ENCODE measurements around the gene PRDM16.

PRDM16 gene

DNA sequence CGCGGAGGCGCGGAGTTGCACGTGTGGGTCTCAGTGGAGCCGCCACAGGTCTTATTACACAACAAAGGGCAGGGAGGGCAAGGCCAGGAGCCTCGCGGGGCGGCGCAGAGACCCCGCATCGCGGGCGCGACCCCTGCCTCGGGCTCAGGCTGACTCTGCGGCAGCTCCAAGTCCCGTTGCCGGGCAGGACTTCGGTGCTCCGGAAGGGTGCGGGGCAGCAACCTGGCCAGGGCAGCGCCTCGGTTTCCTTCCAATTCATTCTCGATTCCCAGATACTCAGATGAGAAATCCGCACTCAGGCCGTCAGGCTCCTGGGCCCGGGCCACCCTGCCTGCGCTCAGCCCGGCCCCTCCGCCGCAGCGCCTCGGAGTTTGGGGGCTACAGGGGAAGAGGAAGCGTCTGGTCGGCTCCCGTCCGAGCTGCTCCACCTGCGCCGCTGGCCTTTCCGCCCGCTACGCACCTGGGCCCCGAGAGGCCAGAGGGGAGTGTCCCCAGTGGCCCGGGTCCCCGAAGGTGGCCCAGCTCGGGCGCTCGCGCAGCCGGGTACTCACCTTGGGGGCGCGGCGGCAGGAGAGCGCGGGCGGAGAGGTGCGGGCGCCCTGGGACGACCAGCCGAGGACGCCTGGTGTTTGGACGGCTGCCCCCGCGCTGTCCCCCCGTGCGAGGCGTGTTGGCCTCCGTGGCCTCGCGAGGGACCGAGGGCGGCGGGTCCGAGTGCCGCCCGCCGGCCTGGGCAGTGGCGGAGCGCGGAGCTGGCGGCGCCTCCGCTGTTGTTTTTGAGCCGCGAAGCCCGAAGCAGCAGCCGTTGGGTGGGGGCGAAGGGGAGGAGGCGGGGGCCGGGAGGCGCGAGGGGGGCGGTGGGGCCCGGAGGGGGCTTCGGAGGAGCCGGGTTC is 1.1 kb upstream of the PRDM16 start:
- DNase-seq (ENCODE audit: low read depth in 2 of 3, low spot score in 2 of 3): no peak

DNA sequence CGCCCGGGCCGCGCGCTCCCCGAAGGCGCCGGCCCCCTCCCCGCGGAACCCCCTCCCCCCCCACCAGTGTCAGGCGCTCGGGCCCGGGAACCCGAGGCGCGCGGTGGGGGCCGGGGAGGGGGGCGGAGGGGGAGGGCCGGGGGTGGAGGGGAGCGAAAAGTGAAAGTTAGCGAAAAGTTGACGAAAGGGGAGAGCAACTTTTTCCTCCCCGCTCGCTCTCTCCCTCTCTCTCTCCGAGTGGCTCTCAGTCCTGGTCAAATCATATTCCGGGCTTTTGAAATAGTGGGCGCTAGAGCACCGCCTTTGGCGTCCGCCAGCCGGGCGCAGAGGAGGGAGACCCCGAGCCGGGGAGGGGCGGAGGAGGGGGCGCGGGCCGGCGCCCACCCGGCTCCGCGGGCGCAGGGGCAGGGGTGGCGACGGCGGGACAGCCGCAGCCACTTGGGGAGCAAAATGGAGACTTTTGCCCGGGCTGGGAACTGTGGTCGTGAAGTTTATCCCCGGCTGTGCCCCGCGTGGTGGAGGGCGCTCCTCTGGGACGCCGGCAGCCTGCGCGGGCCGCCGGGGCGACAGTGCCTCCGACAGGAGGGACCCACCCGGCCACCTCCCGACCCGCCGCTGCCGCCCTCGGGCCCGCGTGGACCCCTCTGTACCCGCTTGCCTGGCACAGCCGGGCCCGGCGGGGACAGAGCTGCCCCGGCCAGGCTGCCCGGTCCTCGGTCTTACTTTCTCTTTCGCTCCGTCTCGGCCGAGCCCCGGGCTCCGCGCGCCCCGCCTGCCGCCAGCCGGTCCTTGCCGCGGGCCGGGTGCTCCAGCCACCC is 697 bp downstream of the PRDM16 start:
- no peak for DNase-seq (ENCODE audit: low read depth in 2 of 3, low spot score in 2 of 3)

DNA sequence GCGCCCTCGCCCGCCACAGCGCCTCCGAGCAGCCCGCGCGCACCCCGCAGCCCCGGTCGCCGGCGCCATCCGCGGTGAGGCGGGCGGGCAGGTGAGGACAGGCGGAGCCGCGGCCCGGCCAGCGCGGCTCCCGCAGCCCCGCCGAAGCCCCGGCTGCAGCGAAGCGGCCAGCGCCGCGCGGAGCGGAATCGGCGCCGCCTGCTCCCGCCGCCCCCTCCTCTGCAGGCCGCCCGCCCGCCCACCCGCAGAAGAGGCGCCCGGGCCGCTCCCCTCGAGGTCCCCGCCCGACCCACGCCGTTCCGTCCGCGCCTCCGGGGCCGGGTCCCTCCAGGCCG is 1.3 kb downstream of the PRDM16 start:
- no peak for DNase-seq (ENCODE audit: low read depth in 2 of 3, low spot score in 2 of 3)

DNA sequence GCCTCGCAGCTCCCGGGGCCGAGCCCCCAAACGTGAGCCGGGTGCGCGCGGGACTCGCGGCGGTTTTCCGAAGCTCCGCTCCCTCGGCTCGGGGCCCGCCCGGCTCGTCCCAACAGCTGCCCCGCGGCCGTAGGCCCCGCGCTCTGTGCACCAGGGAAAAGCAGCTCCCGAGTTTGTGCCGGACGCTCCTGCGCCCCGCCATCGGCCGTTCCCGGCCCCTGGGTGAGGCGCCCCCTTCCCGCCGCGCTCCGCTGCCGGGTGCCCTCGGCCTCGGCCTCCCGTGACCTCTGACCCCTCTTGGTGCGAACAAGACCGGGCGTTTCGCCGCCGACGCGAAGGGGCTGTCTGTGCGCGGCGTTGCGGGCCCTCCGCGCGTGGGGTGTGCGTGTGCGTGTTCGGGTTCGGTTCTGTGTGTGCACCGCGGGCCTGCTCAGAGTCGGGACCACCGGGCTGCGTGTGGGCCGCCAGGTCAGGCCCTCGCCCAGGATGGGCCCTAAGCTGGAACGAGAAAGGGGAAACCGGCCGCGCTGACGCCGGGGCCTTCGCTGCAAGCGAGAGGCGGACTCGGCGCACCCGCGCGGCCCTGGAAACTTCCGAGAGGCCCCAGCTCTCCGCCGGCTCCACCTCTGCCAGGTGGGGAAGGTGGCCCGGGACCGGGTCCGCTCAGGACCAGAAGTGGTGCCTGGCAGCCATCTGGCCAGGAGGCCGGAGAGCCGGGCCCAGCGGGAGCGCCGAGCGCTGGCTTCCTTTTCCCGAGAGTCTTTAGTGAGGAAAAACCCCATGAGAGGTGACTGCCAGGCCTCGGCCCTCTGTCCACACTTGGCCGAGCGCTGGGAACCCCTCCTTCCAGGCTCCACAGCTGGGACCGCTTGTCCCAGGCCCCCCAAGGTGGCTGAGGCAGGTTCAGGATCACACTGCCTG is 1.9 kb downstream of the PRDM16 start:
- DNase-seq (ENCODE audit: low read depth in 2 of 3, low spot score in 2 of 3): no peak

DNA sequence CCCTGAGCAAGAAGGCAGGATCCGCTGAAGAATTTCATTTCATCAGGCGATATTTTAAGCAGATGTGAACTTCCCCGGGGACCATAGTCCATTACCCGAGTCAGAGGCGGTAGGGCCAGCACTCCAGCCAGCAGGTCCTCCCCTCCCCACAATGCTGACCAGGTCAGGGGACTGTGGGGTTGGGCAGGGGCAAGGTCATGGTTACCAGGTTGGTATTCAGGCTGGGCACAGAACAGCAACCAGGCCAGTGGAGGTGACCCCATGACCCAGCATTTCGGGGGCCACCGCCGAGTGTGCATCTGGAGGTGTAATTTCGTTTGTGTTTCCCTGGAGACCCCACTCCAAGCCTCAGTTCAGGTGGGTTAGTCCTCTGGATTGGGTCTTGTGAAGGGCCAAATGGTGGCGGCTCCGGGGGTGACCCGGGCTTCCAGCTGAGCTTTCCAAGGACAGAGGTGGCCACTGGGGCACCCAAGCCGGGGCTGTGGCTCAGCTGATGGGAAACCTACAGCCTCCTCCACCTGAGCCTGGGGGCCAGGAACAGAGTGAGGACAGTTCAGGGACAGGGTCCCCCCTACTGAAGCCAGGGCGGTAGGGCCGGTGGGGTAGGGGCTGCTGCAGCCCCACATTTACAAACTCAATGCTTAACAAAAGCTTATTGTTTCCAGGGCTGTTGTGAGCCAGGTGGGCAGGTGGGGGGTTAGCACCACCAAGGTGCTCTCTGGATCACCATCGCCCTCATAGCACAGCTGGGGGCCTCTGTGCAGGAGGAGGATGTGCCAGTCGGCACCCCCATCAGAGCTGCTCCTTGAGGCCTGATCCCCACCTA is 2.8 kb downstream of the PRDM16 start:
- DNase-seq (ENCODE audit: low read depth in 2 of 3, low spot score in 2 of 3): no peak

DNA sequence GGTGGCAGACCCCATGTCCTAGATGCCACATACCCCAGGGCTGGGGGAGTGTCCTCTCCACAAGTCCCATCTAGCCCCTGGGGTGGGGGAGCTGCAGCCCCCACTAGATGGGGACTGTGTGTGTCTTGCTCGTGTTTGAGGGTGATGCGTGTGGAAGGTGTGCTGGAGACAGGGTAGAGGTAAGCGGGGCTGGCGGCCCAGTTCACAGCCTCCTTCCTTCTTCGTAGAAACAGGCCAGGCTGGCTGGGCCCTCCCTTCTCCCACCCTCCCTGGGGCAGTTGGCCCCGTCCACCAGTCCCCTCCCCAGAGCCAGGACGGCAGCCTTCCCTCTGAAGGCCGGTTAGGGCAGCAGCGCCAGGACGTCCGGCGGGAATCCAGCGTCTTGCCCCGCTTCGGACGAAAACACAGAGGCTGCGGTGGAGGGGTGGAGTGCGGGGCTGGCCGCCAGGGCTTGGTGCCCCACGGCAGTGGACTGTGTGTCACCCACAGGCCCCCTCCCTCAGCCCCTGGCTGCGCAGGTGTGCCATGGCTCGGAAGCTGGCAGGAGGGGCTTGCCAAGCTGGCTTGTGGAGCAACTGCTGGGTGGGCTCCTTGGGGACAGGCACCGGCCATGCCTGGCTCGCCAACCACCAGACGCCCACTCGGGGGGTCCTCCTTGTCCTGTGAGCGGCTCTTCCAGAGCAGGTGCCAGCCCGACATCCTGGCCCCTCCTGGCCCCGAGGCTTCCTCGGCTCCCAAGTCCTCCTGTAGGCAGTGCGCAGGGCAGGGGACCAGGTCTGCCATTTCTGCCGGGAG is 3.6 kb downstream of the PRDM16 start:
- DNase-seq (ENCODE audit: low read depth in 2 of 3, low spot score in 2 of 3): no peak

DNA sequence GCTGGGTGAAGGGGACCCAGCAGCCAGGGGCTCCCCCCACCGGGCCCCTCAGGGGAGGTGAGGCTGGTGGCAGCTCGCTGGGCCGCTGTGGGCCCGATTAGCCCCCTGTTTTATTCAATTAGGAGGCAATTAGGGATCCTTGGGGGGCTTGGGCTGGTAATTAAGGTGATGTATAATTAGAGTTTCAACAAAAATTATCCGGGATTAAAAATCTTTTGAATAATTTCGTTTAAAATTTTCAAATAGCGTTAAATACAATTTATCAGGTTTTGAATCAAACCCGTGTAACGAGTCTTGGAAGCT is 4.1 kb downstream of the PRDM16 start:
- no peak for DNase-seq (ENCODE audit: low read depth in 2 of 3, low spot score in 2 of 3)

DNA sequence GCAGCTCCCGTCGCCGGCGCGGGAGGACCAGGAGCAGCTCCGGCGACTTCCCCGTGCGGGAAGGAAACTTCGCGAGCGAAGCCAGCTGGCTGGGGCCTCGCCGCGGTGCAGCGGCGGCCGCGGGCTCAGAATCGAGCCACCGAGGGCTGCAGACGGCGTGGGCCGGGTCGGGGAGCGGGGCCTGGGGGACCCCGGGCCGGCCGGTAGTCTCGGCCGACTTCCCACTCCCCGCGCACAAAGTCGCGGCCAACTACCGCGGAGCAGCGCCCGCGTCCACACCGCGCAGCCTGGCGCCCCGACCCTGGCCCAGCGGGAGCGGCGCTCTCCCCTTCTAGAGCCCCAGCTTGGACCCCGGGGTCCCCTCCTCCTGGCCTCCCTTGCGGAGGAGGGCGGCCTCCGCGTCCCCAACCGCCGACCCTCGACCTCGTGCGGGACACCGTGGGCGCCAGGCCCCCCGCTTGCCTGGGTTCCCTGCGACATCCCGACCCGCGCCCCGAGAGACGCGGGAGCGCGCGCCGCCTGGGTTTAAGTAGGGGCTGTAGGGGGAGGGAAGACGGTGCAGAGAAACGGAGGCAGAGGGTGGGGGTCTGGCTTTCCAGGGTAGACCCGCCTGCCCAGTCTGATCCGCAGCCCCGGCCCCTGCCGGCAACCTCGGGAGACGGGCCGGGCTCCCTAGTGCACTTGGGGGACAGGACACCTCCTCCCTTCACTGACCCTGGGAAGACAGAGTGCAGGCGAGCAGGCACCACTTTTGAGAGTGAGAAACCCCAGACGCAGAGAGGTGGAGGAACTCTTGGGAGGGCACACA is 4.7 kb downstream of the PRDM16 start:
- DNase-seq (ENCODE audit: low read depth in 2 of 3, low spot score in 2 of 3): no peak

DNA sequence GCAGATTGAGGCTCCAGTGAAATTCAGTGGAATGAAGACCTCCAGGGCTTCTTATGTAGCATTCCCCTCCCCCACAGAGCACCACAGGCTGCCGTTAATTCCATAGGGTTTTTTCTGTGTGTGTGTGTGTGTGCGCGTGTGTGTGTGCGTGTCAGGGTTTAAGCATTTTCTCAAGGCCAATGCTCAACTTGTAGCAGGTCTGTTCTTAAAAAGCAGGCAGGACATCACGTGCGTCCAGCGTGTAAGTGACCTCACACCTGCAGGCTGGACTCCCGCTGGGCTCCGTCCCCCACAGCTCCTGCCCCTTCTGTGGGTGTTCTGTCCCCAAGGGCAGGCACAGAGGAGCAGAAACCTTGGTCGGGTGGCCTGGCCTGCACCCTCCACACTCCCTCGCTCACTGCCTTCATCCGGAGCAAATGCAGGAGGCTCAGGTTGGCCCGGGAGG is 5.3 kb downstream of the PRDM16 start:
- DNase-seq (ENCODE audit: low read depth in 2 of 3, low spot score in 2 of 3): no peak

DNA sequence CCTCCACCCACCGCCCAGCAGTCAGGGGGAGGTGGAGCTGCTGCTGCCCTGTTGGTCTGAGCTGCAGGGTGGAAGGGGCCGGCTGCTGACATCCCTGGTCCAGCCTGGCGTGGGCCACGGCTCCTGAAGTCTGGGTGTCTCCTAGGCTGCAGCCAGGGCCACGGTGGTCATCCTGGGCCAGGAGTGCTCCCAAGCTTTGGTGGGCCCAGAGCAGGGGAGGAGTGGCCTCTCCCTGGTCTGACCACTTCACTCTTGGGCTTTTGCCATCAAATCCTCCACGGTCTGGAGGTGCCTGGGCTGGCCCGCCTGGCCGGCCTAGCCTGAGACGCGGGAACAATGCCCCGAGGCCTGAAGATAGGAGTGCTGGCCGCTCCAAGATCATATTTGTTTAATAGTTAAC is 5.8 kb downstream of the PRDM16 start:
- DNase-seq (ENCODE audit: low read depth in 2 of 3, low spot score in 2 of 3): no peak

DNA sequence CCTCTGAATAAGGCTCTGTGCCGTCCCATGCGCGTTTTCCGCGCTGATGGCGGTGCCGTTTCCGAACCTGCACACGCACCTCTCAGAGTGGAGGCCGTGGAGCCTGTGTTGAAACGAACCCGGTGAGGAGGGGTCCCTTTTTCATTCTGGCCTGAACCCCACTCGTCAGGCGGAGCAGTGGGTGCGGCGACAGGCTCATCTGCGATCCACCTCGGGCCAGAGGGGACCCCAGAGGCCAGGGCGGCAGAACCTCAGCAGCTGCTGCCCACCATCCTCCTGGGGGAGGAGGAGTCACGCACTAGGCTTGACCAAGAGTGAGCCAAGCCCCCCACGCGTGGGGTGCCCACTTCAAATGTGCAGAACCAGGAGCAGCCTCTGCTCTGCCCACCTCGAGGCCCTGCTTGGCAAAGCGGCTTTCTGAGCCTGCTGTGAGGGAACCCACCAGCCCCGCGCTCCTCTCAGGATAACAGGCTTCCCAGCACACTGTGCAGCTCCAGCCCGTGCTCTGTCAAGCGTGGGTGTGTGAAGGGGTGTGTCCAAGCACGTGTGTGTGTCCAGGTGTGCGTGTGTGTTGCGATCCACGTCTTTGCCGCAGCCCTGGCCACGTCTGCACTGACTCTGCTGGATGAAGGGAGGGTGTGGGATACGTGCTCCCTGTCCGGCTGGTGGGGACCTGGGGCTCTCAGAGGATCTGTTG is 6.8 kb downstream of the PRDM16 start:
- no peak for DNase-seq (ENCODE audit: low read depth in 2 of 3, low spot score in 2 of 3)

DNA sequence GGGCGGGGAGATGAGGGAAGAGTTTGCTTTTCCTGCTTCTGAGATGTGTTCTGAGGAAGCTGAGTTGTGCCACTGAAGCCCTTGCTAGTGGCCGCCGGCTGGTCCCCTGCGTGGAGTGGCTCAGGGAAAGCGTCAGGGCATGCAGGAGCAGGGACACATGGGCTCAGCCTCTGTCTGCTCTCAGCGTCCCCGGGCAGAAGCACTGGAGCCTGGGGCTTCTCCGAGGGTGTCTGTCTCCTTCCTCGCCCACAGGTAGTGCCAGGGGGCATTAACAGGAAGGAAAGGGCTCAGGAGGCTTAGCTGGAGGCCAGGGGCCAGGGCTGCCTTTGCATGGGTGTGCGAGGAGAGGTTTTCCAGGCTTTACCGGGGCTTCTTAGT is 7.3 kb downstream of the PRDM16 start:
- DNase-seq (ENCODE audit: low read depth in 2 of 3, low spot score in 2 of 3): no peak

DNA sequence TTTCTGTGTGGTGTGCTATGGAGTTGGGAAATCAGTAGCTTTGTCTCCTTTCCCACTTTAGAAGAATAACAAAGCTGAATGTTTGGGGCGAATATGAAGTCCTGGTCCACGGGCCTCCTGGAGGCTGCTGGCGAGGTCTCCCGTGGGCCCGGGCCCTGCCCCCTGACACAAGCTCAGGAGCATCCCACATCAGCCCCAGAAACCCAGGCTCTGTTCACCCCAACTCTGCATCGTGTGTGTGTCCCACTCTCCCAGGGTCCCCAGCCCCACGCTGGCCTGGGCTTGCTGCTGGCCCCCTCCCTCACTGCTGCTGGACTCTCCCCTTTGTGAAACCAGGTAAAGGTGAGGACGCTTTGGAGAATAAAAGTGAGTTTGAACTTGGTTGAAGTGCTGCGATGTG is 8.1 kb downstream of the PRDM16 start:
- DNase-seq (ENCODE audit: low read depth in 2 of 3, low spot score in 2 of 3): no peak

DNA sequence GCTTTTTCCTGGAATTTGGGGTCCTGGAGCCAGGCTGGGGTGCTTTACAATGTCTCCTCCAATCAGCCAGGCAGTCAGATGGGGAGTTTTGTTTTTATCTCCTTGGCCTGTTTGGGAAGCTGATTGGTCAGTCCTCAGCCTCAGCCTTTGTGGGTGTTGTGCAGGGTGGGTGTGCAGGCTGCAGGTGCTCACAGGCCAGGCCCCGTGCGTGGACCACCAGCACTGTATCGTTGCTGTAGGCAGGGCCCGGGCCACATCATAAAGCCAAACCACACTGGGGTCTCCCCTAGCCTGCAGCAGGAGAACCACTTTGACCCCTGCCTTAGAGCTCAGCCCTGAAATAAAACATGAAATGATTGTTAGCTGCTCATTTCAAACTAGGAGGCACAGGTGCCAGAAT is 8.6 kb downstream of the PRDM16 start:
- no peak for DNase-seq (ENCODE audit: low read depth in 2 of 3, low spot score in 2 of 3)

DNA sequence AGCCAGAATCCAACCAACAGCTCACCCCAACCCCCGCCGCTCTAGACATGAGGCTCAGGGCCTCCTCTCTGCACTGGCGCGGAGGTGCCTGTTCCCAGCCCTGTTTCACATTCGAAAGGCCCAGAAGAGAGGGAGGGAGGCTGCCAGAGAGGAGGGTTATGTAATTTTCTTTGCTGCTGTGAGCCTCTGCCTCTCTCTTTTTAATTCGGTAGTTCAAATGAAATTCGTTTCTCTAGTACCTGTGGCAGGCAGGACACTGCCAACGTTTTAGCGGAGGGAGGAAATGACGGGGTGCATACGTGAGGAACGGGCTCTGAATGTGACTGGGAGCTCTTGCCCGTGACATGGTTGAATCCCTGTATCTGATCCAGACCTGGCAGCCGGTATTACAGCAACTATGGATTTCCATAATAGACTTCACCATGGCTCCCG is 9.4 kb downstream of the PRDM16 start:
- DNase-seq (ENCODE audit: low read depth in 2 of 3, low spot score in 2 of 3): no peak

DNA sequence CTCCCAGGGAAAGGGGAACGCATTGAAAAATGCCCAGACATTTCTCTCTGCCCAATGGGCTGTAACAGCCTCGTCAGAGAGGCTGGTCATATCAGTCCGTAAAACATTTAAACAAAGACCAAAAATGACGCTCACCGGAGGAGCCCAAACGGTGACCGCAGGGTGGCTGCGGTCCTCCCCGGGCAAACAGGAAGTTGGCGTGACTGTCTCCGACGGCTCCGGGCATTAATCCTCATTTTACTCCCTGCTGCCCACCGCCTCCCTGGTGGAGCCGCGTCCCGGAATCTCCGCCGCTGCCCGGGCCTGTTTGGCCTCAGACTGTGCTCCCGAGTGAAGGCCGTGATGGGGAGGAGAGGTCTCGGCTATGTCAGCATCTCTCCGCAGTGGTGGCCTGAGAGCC is 9.9 kb downstream of the PRDM16 start:
- DNase-seq (ENCODE audit: low read depth in 2 of 3, low spot score in 2 of 3): no peak

DNA sequence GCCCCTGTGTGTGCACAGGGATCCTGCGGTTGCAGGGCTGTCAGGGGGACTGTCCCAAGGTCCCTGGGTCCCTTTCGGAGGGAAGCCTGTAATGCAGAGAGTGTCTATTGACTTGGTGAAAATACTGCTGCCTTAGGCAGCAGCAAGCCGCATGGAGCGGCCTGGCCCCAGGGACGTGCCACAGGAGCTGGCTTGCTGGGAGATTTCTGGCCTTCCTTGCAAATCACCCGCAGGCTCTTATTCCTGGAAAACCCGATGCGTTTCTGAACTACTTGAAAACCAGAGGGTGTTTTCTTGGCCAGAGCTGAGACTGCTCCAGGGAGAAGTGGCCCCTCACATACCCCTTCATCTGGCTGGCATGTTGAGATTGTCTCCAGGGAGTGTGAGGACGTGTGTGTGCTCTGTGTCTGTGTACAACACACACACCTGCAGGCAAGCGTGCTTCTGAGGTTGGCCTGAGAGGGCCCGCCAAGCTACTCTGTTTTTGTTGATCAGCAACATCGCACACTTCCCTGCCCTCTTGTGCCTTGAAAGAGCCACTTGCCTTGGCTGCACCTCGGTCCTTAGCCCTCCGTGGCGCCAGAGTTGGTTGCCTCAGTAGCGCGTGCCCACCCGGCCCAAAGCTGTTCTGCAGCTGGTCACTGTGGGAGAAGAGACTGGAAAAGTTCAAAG is 10.5 kb downstream of the PRDM16 start:
- no peak for DNase-seq (ENCODE audit: low read depth in 2 of 3, low spot score in 2 of 3)
